HG02588 (cell line): ENCODE measurements around the gene IGFL1.
"Not testable (repeated sequence)": the region's sequence is repeated elsewhere in the genome, so short reads cannot be mapped to it uniquely, and the experiment has no call there.

Source experiments
- ATAC-seq: cut with Tn5 transposase; IDR thresholded peaks from one replicate; pipeline ENCODE4 v1.9.1; 2021; ENCODE audit warnings: mild to moderate bottlenecking, moderate library complexity; ENCODE audit not compliant: unreplicated experiment

IGFL1 gene

DNA sequence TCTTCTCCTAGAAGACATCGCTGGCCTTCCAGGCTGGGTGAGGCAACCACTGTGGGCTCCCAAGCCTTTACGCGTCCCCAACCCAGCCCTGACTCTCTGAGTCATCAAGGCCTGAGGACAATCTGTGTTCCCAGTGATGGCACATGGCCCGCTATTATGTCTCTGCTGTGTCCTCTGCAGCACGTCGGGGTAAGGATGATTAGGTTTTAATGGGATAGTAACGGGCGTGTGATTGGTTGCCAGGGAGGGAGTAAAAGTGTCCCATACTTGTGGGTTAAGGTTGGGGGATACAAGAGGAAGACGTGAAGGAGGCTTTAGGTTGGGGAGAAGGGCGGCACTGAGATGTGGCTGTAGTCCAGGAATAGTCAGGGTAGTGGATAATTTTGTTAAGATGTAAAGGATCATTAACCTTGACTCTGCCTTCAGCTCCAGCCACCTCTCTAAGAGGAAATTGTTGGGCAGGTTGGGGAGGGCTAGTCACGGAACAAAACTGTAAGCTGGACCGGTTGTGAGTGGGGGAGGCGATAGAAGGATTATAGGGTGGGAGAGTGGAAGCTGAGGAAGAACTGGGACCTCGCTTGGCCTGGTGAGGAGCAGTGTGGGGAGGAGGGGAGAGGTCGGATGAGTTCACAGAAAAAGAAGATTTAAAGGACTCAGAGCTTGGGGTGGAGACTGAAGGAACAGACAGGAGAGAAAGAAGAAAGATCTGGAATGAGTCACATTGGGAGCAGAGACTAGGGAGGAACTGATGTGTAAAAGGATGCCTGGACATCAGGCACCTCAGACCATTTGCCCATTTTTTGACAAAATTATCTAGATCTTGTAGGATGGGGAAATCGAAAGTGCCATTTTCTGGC lies 27.9 kb upstream of the IGFL1 start:
- ATAC-seq: no peak

- ATAC-seq: no peak
Observed at GRCh38 chr19:46202426-46202825, 27.1 kb upstream of the IGFL1 start.

- no peak for ATAC-seq
Observed at GRCh38 chr19:46202872-46203860, 26.4 kb upstream of the IGFL1 start.

DNA sequence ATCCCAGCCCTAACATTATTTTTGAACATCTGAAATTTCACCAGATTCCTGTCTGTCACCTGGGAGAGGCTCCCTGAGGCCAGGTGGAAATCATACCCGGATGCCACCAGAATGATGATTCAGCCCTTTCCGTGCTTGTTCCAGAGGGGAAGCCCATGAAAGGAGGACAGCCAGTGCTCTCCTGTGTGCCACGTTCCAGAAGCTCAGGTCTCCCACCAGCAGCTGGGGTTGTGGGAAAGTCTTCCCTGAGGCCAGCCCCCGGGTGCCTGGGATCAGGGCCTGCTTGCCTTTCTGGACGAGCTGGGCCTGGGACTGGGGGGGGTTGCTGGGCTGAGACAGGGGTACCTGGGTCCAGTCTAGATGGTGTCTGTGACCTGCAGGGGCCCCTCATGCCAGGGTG lies 25.5 kb upstream of the IGFL1 start:
- no peak for ATAC-seq

DNA sequence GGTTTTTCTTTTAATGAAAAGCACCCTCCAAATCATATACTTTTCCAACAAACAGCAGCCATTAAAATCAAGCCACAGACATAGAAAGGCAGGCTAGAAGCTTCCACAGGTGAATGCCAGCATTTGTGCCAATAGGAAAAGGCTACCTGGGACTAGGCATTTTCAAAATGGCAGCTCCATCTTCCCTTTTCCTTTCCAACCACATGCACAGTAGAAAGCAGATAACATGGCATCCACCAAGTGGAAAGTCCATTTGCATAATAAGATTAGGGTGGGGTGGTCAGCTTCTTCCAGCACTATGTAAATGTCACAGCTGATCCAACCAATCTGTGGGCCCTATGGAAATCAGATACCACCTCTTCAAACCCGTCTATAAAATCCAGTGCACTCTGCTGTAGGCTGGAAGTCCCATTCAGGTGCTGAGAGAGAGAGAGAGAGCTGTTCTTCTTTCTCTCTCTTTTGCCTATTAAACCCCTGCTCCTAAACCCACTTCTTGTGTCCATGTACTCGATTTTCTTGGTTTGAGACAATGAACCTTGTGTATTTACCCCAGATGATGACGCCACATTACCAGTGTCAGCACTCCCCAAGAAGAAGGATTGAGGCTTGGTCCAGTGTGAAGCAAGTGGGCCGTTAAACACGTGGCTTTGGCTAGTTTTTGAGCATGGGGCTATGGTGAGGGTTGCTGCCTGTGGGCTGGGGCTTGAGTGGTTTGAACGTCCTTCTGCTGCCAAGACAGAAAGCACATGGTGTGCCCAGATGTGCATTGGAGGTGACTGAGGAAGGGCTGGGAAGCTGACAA lies 24.2 kb upstream of the IGFL1 start:
- ATAC-seq: no peak

GRCh38 chr19:46206176-46206575 lies 23.4 kb upstream of the IGFL1 start:
- ATAC-seq: no peak

DNA sequence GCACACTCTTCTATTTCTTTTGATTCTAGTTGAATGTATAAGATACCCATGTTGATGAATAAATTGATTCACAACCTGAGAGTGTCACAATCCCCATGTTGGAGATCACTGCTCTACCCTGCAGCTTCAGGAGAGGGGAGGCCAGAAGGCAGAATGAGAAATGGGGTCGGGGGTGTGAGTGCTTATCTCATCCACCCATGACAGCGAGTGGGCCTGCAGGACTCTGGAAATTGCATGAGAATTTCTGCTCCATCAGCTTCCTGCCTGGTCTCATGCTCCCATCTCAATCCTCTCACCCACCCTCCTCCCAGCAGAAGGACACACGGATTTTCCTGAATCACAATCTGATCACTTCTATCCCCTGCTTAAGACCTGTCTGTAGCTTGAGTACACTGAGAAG lies 22.9 kb upstream of the IGFL1 start:
- ATAC-seq: no peak

DNA sequence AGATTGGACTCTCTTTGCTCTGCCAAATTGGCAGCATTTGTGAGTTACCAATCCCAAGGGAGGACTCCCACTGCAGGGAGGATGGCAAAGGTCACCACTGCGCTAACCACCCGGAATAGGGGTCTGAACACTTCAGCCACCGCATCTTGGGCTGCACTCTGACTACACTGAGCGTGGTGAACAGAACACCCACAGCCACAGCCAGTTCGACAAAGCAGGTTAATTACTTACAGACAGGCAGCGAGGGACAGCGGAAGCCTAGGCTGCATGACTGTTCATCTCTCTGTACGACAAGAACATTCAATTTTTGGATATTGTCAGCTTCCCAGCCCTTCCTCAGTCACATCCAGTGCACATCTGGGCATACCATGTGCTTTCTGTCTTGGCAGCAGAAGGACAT lies 21.7 kb upstream of the IGFL1 start:
- ATAC-seq: not testable (repeated sequence)

DNA sequence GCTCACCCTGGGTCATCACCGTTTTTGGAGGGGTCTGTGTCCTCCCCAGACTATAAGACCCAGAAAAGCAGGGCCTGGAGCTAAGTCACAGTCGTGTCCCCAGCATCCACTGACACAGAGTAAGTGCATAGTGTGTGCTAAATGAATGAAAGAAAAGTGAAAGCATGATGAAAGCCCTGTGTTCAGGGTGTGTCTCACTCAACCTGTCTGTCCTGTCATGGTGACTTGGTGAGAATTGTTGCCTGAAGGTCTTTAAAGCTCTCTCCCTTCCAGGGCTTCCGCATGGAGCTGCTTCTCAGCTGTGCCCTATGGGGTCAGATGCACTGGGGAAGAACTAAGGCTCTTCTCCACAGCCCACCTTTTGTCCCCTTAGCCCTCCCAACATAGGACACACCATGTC lies 20.5 kb upstream of the IGFL1 start:
- ATAC-seq: no peak

DNA sequence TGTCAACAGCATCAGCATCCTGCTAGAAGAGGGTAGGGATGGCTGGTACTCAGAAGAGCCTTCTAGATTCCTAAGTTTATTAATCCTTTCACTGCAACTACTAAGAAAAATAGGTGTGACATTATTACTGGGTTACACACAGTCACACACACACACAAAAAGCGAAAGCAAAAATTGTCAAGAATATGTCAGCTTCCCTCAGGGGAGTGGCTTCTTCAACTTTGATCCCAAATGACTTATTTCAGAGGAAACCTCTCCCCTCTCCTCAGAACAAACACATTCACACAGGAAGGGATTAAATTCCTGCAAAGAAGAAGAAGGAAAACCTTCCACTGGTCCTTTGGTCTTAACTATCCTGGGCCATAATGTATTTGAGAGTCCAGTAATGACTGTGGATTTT lies 20.1 kb upstream of the IGFL1 start:
- no peak for ATAC-seq

DNA sequence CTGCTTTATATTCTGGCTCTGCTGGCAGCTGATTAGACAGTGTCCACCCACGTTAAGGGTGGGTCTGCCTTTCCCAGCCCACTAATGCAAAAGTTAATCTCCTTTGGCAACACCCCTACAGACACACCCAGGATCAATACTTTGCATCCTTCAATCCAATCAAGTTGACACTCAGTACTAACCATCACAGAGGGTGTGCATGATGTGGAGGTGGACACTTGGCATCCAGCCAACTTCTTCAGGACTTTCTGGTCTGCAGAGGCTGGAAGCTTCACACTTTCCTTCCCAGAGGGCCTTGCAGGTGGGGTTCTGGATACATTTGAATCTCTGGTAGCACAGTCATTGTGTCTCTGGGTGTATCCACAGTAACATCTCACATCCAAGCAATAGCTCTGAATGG lies 18.9 kb upstream of the IGFL1 start:
- no peak for ATAC-seq

- no peak for ATAC-seq
Observed at GRCh38 chr19:46211201-46211881, 18.2 kb upstream of the IGFL1 start.

- not testable (repeated sequence) for ATAC-seq
Observed at GRCh38 chr19:46212592-46212991, 16.9 kb upstream of the IGFL1 start.

DNA sequence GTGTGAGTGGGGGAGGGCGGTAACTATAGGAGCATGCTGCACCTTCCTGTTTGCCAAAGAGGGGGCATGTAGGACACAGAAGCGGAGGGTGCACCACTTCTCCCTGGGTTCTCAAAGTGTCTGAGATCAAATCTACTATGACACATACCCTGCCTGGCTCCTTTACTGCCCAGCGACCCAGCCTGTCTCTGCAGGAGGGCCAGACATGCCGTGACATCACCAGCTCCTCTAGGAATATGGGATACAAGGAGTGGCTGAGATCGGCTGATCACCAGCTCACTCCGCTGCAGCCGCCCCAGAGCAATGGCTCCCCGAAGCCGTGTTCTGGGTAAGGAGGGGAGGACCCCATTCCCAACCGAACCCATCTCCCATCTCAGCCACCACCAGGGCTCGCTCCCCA lies 16.4 kb upstream of the IGFL1 start:
- no peak for ATAC-seq

- ATAC-seq: no peak
Observed at GRCh38 chr19:46213806-46214205, 15.7 kb upstream of the IGFL1 start.

DNA sequence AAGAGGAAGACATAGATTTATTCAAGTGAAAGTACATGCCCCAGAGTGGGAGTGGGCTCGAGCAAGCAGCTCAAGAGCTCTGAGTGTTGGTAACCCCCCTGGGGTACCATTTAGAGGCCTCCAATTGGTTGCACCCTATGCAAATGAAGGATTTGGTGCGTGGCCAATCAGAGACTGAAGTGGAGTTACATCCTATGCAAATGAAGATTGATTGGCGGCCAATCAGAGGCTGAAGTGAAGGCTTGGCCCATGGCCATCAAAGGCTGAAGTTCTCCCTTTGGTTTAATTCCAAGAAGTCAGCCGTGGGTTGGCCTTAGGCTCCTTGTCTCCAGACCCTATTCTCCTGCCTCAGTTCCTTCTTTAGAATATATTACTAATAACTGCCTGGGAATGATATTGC lies 12.9 kb upstream of the IGFL1 start:
- no peak for ATAC-seq

GRCh38 chr19:46217476-46217875 lies 12.1 kb upstream of the IGFL1 start:
- no peak for ATAC-seq

GRCh38 chr19:46218160-46218559 lies 11.4 kb upstream of the IGFL1 start:
- ATAC-seq: no peak

DNA sequence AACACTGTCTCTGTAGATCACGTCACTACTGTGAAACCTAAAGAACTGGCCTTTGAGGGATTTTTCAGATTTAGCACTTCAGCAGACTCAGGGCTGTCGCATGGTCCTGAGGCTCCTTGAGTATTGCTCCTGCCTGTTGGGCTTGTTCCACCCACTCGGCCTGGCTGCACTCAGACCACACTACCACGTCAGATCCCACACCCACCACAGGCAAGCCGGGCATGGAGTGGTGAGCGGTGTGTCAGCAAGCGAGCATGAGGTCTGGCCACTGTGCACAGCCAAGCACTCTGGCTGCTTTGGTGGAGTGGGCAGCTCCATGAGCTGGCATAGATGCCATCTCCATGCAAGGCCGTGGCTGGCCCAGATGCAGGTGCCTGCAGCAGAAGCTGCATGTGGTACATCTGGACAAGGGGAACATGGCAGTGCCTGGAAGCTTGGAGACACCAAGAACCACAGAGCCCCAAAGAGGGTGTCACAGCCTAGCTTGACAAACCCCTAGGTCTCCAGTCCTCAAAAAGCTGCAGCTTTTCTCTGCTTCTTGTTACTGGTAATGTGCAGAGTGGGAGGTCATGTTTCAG lies 9.4 kb upstream of the IGFL1 start:
- no peak for ATAC-seq

GRCh38 chr19:46221152-46221551 lies 8.4 kb upstream of the IGFL1 start:
- no peak for ATAC-seq
